Tibial artery (tissue), 4 donors: Measurements from ENCODE around the gene PCAT6.
"Not testable (repeated sequence)": the region's sequence is repeated elsewhere in the genome, so short reads cannot be mapped to it uniquely, and the experiment has no call there.

ENCODE experiments used
- DNase-seq, 2 donors: peaks; one replicate each; pipeline ENCODE4 v3.0.0-alpha.2; 2019
- H3K27ac ChIP-seq, 2 donors: fragments of 200-600 bp; sonication (generic) in 1 of 2; 1 replicate in 1 of 2; 2 replicates in 1 of 2; pipeline ENCODE4 v1.5.1; 2018 to 2019; ENCODE audit warnings: mild to moderate bottlenecking in 1 of 2
- H3K27me3 ChIP-seq, 2 donors: fragments of 200-600 bp; sonication (generic) in 1 of 2; one replicate each; pipeline versions ENCODE4 v1.5.1 to v1.6.0; 2016 to 2019
- H3K36me3 ChIP-seq, 3 donors: fragments of 200-600 bp; sonication (generic) in 2 of 3; one replicate each; pipeline ENCODE4 v1.5.1; 2016 to 2019; ENCODE audit warnings: mild to moderate bottlenecking in 2 of 3
- H3K4me1 ChIP-seq, 4 donors: fragments of 200-600 bp; sonication (generic) in 2 of 4; 1 replicate in 3 of 4; 2 replicates in 1 of 4; pipeline ENCODE4 v1.5.1; 2016 to 2019
- H3K4me3 ChIP-seq, 2 donors: fragments of 200-600 bp; sonication (generic) in 1 of 2; 1 replicate in 1 of 2; 2 replicates in 1 of 2; pipeline ENCODE4 v1.5.1; 2018 to 2019; ENCODE audit warnings: mild to moderate bottlenecking in 2 of 2
- H3K9me3 ChIP-seq, 3 donors: fragments of 200-600 bp; sonication (generic) in 1 of 3; one replicate each; pipeline ENCODE4 v1.5.1; 2016 to 2019
- intact Hi-C: fragments of 100-400 bp; cut with DNase I; formaldehyde crosslinking; loops from one replicate; pipeline ENCODE4 v1.15.0; 2023; ENCODE audit warnings: low total_unique reads
- TF ChIP-seq, protein P1 (sequence below), 2 experiments: fragments of 200-600 bp in 1 of 2; fragments of 450-650 bp in 1 of 2; IDR thresholded peaks; one replicate each; pipeline ENCODE4 v1.5.1; 2017 to 2019; ENCODE audit warnings: antibody characterized with exemption in 2 of 2, mild to moderate bottlenecking in 1 of 2, moderate library complexity in 1 of 2

The PCAT6 gene

GRCh38 chr1:202786804-202787203 is 23.9 kb upstream of the PCAT6 start:
- no peak overlapping the region for H3K4me3 ChIP-seq
- H3K27me3 ChIP-seq: no peaks in the 10 kb centered on the region
- H3K36me3 ChIP-seq: no peaks in the 10 kb centered on the region
- H3K9me3 ChIP-seq: no peaks in the 10 kb centered on the region
- H3K4me1 ChIP-seq: peaks cover 0 to 9% (median 4%) of the 10 kb centered on the region in 4 donors
- DNase-seq: no peak
- intact Hi-C loops: no loop called here
- no peak overlapping the region for H3K27ac ChIP-seq
- TF ChIP-seq, protein P1, sequence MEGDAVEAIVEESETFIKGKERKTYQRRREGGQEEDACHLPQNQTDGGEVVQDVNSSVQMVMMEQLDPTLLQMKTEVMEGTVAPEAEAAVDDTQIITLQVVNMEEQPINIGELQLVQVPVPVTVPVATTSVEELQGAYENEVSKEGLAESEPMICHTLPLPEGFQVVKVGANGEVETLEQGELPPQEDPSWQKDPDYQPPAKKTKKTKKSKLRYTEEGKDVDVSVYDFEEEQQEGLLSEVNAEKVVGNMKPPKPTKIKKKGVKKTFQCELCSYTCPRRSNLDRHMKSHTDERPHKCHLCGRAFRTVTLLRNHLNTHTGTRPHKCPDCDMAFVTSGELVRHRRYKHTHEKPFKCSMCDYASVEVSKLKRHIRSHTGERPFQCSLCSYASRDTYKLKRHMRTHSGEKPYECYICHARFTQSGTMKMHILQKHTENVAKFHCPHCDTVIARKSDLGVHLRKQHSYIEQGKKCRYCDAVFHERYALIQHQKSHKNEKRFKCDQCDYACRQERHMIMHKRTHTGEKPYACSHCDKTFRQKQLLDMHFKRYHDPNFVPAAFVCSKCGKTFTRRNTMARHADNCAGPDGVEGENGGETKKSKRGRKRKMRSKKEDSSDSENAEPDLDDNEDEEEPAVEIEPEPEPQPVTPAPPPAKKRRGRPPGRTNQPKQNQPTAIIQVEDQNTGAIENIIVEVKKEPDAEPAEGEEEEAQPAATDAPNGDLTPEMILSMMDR (IDR thresholded peaks at IDR 0.05): no peak

GRCh38 chr1:202788800-202789199 is 22.0 kb upstream of the PCAT6 start:
- H3K36me3 ChIP-seq: no peaks in the 10 kb centered on the region
- peaks cover 0 to 9% (median 4%) of the 10 kb centered on the region in 4 donors for H3K4me1 ChIP-seq
- H3K27me3 ChIP-seq: no peaks in the 10 kb centered on the region
- H3K27ac ChIP-seq: no peak overlapping the region
- intact Hi-C loops: no loop called here
- H3K9me3 ChIP-seq: no peaks in the 10 kb centered on the region
- TF ChIP-seq, protein P1 (IDR thresholded peaks at IDR 0.05): no peak
- no peak overlapping the region for H3K4me3 ChIP-seq
- DNase-seq: no peak

- intact Hi-C loops: no loop called here
- no peaks in the 10 kb centered on the region for H3K36me3 ChIP-seq
- no peaks in the 10 kb centered on the region for H3K27me3 ChIP-seq
- peaks cover 0 to 7% (median 0%) of the 10 kb centered on the region in 4 donors for H3K4me1 ChIP-seq
- TF ChIP-seq, protein P1 (IDR thresholded peaks at IDR 0.05): no peak
- DNase-seq: no peak
- H3K4me3 ChIP-seq: no peak overlapping the region
- H3K27ac ChIP-seq: no peak overlapping the region
- no peaks in the 10 kb centered on the region for H3K9me3 ChIP-seq
These were observed 19.5 kb upstream of the PCAT6 start for GRCh38 chr1:202791077-202791747.

DNA sequence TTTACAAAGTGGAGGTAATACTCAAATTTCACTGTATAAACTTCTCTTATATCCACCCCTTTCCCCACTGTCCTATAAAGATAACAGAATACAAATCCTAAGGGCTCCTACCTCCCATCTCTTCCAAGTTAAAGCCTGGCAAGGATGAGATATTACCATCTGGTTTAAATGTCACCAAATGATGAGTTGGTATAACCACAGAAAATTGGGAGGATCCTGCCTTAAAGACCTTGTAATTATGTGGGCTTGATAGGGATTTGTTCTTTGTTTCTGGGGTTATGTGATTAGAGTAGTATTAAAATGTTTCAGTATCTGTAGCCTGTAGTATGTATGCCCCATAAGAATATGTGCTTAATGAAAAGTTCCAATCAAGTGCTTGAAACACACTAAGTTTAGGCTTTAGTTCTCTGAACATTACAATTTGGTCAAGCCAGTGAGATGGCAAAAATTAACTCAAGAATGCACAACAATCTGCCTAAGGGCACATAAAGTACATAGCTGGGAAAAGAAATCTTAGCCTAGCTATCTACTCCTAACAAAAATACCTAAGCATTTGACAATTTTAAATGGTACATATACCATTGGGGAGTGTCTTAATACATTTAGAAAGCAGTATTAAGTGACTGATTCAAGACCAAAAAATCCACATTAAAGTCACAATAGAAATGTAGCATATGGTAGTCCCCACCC is 16.6 kb upstream of the PCAT6 start:
- intact Hi-C loops: no loop called here
- H3K27me3 ChIP-seq: no peaks in the 10 kb centered on the region
- H3K27ac ChIP-seq: no peak overlapping the region
- H3K4me3 ChIP-seq: no peak overlapping the region
- H3K36me3 ChIP-seq: no peaks in the 10 kb centered on the region
- no peaks in the 10 kb centered on the region for H3K9me3 ChIP-seq
- no peak for DNase-seq
- peaks cover 0 to 17% (median 0%) of the 10 kb centered on the region in 4 donors for H3K4me1 ChIP-seq
- TF ChIP-seq, protein P1 (IDR thresholded peaks at IDR 0.05): no peak

DNA sequence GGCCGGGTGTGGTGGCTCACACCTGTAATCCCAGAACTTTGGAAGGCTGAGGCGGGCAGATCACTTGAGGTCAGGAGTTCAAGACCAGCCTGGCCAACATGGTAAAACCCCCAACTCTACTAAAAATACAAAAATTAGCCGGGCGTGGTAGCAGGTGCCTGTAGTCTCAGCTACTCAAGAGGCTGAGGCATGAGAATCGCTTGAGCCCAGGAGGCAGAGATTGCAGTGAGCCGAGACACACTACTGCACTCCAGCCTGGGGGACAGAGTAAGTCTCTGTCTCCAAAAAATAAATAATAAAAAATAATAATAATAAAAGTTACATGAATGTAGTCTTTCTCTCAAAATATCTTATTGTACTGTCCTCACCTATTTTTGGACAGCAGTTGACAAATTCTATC is 15.8 kb upstream of the PCAT6 start:
- DNase-seq, H3K36me3 ChIP-seq, H3K27ac ChIP-seq, H3K27me3 ChIP-seq, H3K4me3 ChIP-seq, intact Hi-C loops, H3K9me3 ChIP-seq: not testable (repeated sequence)
- peaks cover 0 to 17% (median 0%) of the 10 kb centered on the region in 4 donors for H3K4me1 ChIP-seq

DNA sequence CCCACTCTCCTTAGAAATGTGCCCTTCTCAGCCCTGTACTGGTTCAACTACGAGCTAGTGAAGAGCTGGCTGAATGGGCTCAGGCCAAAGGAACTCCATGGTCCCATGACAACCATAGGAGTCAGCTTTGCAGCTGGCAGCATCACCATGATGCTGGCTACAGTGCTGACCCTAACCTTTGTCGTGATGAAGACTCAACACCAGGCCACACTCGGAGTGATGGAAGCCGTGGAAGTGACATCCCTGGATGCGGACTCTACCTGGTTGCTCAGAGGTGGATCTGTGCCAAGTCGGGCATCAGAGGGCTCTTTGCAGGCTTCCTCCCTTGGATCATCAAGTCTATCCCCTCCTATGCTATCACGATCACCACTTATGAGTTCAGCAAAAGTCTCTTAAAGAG is 14.1 kb upstream of the PCAT6 start:
- Histone ChIP-seq H3K9me3 (no peaks in the 10 kb centered on the region), H3K4me3 (no peak overlapping the region), H3K36me3 (no peaks in the 10 kb centered on the region), H3K4me1 (peaks cover 0 to 13% (median 0%) of the 10 kb centered on the region in 4 donors), H3K27me3 (no peaks in the 10 kb centered on the region), H3K27ac (no peak overlapping the region)
- TF ChIP-seq, protein P1 (IDR thresholded peaks at IDR 0.05): no peak
- intact Hi-C loops: no loop called here
- no peak for DNase-seq
